K562 (cell line): ENCODE results near the gene RNF141. TPM values are rescaled to one million over a fixed set of nuclear protein-coding genes. Genes with fewer than 3 reads are reported as not detected.

Experiments used
- ATAC-seq: fragments of 200-7000 bp; cut with Tn5 transposase; 3 replicates; pipeline ENCODE4 v1.9.1; 2020; ENCODE audit warnings: moderate library complexity
- BruUV-seq: library from RNA; stranded (reverse); fragments of 400-500 nt; replicated peaks from 2 replicates; lab custom pipeline; 2021; lab: Mats Ljungman, UMichigan
- CTCF ChIA-PET: fragments of 300-600 bp; formaldehyde crosslinking; extraction: SDS; loops from one replicate; lab custom pipeline; 2021; ENCODE audit warnings: low intra/inter-chr PET ratio; lab: Yijun Ruan, JAX
- POLR2A ChIA-PET: fragments of 300-600, 350-650 bp; sonication (Branson Sonifier 250); formaldehyde crosslinking; extraction: SDS; loops from one replicate; lab custom pipeline; 2021; ENCODE audit warnings: antibody characterized with exemption, inconsistent platforms; lab: Yijun Ruan, JAX
- DNase-seq, 4 experiments: peaks; one replicate each; pipeline versions ENCODE4 v3.0.0 to v3.0.0-alpha.2; 2011 to 2018; ENCODE audit warnings: low spot score in 3 of 4, mixed read lengths in 3 of 4; ENCODE audit errors: extremely low read depth in 1 of 4
- FAIRE-seq: peaks from 2 replicates; lab custom pipeline; 2011; peaks lifted over from hg19 to GRCh38; lab: Jason Lieb, UNC
- H2AFZ ChIP-seq: 2 replicates; pipeline ENCODE4 v1.6.0; 2011; ENCODE audit warnings: low read depth, low read length, control low read depth, inconsistent platforms
- H3K27ac ChIP-seq: fragments of 200-600 bp; 3 replicates; pipeline ENCODE4 v1.8.0; 2011; ENCODE audit warnings: low read depth, mild to moderate bottlenecking, control low read depth, inconsistent platforms, low read length, moderate library complexity, mixed read lengths; ENCODE audit errors: extremely low read depth
- H3K27me3 ChIP-seq, 2 experiments: fragments of 300-600 bp in 1 of 2; 2 replicates in 1 of 2; 3 replicates in 1 of 2; pipeline versions ENCODE4 v1.6.0 to v1.8.0; 2011; ENCODE audit warnings: inconsistent platforms in 2 of 2, low read length in 2 of 2, mild to moderate bottlenecking in 1 of 2, mixed read lengths in 1 of 2, moderate library complexity in 1 of 2; ENCODE audit not compliant: control insufficient read depth in 2 of 2, insufficient read depth in 2 of 2
- H3K36me3 ChIP-seq: fragments of 300-600 bp; 3 replicates; pipeline ENCODE4 v1.8.0; 2011; ENCODE audit warnings: mild to moderate bottlenecking, low read length, inconsistent platforms; ENCODE audit not compliant: control insufficient read depth, insufficient read depth
- H3K4me1 ChIP-seq, 2 experiments: fragments of 200-600 bp in 1 of 2; replicated peaks in 1 of 2; 2 replicates in 1 of 2; 3 replicates in 1 of 2; pipeline versions ENCODE4 v1.5.1 to v1.8.0; 2011; ENCODE audit warnings: inconsistent platforms in 2 of 2, low read length in 2 of 2, mild to moderate bottlenecking in 1 of 2, mixed read lengths in 1 of 2, moderate library complexity in 1 of 2; ENCODE audit not compliant: control insufficient read depth in 2 of 2, insufficient read depth in 2 of 2
- H3K4me2 ChIP-seq: 2 replicates; pipeline ENCODE4 v1.6.1; 2011; ENCODE audit warnings: low read length, control low read depth, inconsistent platforms, mixed read lengths; ENCODE audit not compliant: insufficient read depth
- H3K4me3 ChIP-seq: fragments of 200-600 bp; sonication (generic), shearing (Covaris generic); 2 replicates; pipeline ENCODE4 v1.5.1; 2016; ENCODE audit warnings: control low read depth, inconsistent platforms
- H3K79me2 ChIP-seq: fragments of 200-600 bp; 3 replicates; pipeline ENCODE4 v1.8.0; 2011; ENCODE audit warnings: low read length, inconsistent platforms; ENCODE audit not compliant: control insufficient read depth, insufficient read depth
- H3K9ac ChIP-seq, 2 experiments: 2 replicates each; pipeline versions ENCODE4 v1.6.0 to v1.6.1; 2011; ENCODE audit warnings: low read depth in 2 of 2, low read length in 2 of 2, control low read depth in 1 of 2, inconsistent platforms in 1 of 2, mild to moderate bottlenecking in 1 of 2, mixed read lengths in 1 of 2; ENCODE audit not compliant: insufficient read depth in 1 of 2
- H3K9me1 ChIP-seq: one replicate; pipeline ENCODE4 v1.6.0; 2011; ENCODE audit warnings: inconsistent platforms, mild to moderate bottlenecking, low read length, moderate library complexity; ENCODE audit not compliant: control insufficient read depth, insufficient read depth
- H3K9me3 ChIP-seq: replicated peaks from 2 replicates; pipeline ENCODE4 v1.5.1; 2011; ENCODE audit warnings: low read depth, low read length, inconsistent platforms; ENCODE audit not compliant: control insufficient read depth, insufficient read depth
- H4K20me1 ChIP-seq: replicated peaks from 2 replicates; pipeline ENCODE4 v1.6.1; 2011; ENCODE audit warnings: low read length, inconsistent platforms, mixed read lengths; ENCODE audit not compliant: control insufficient read depth, insufficient read depth
- CBX2 ChIP-seq: fragments of 200-600 bp; sonication (generic); IDR thresholded peaks from one replicate; pipeline ENCODE4 v1.6.1; 2012; ENCODE audit warnings: mild to moderate bottlenecking, low read length, inconsistent platforms; ENCODE audit not compliant: insufficient read depth, poor library complexity, severe bottlenecking
- ERF ChIP-seq: fragments of 450-650 bp; formaldehyde crosslinking; IDR thresholded peaks from 2 replicates; pipeline ENCODE4 v1.4.0; 2020; ENCODE audit warnings: mild to moderate bottlenecking, mixed read lengths
- NELFE ChIP-seq: IDR thresholded peaks from 2 replicates; pipeline ENCODE4 v1.6.1; 2011; ENCODE audit warnings: mild to moderate bottlenecking; ENCODE audit not compliant: insufficient read depth, insufficient read length
- NFYB ChIP-seq: IDR thresholded peaks from 2 replicates; pipeline ENCODE4 v1.6.1; 2011; ENCODE audit warnings: mild to moderate bottlenecking, moderate library complexity; ENCODE audit not compliant: insufficient read length; ENCODE audit errors: extremely low read depth
- NR1H2 ChIP-seq: sonication (generic); formaldehyde crosslinking; IDR thresholded peaks from 2 replicates; pipeline ENCODE4 v1.4.0; 2020; ENCODE audit warnings: mild to moderate bottlenecking, missing genetic modification reagents
- NR4A1 ChIP-seq, 2 experiments: fragments of 250-450 bp in 1 of 2; fragments of 450-650 bp in 1 of 2; sonication (Bioruptor Pico) in 1 of 2; IDR thresholded peaks; 2 replicates each; pipeline versions ENCODE4 v1.4.0 to v1.6.1; 2016 to 2020; ENCODE audit warnings: mild to moderate bottlenecking in 2 of 2, missing compliant biosample characterization in 1 of 2, missing genetic modification characterization in 1 of 2, moderate library complexity in 1 of 2
- OTX1 ChIP-seq: fragments of 450-650 bp; formaldehyde crosslinking; IDR thresholded peaks from 2 replicates; pipeline ENCODE4 v1.4.0; 2022; ENCODE audit warnings: mild to moderate bottlenecking
- PURB ChIP-seq: sonication (generic); formaldehyde crosslinking; IDR thresholded peaks from 2 replicates; pipeline ENCODE4 v1.9.0; 2021; ENCODE audit warnings: low read depth, mild to moderate bottlenecking, missing genetic modification reagents
- TFAP4 ChIP-seq: sonication (generic); formaldehyde crosslinking; IDR thresholded peaks from 2 replicates; pipeline ENCODE4 v1.8.0; 2022; ENCODE audit warnings: missing genetic modification reagents, mild to moderate bottlenecking, moderate library complexity, borderline replicate concordance
- THAP12 ChIP-seq: fragments of 250-450 bp; sonication (Bioruptor Pico); IDR thresholded peaks from 2 replicates; pipeline ENCODE4 v1.9.0; 2021; ENCODE audit warnings: mild to moderate bottlenecking, inconsistent platforms
- ZFP91 ChIP-seq: sonication (generic); formaldehyde crosslinking; IDR thresholded peaks from 2 replicates; pipeline ENCODE4 v1.8.0; 2022; ENCODE audit warnings: mild to moderate bottlenecking, missing genetic modification reagents
- ZNF24 ChIP-seq: fragments of 450-650 bp; IDR thresholded peaks from 2 replicates; pipeline ENCODE4 v1.6.1; 2016
- ZNF75A ChIP-seq: fragments of 450-650 bp; formaldehyde crosslinking; IDR thresholded peaks from 2 replicates; pipeline ENCODE4 v1.4.0; 2020; ENCODE audit warnings: mild to moderate bottlenecking
- WGBS: fragments of 100-300 bp; shearing (Covaris generic); methylation state at CpG from one replicate; pipeline ENCODE4 v1.1.6; 2016; ENCODE audit warnings: low coverage, mixed read lengths; ENCODE audit not compliant: insufficient coverage; ENCODE audit errors: missing lambda C conversion rate; 5-methylcytosine and 5-hydroxymethylcytosine counted together
- in situ Hi-C: fragments of 300-500 bp; cut with MboI; formaldehyde crosslinking; loops from 4 replicates; pipeline ENCODE4 v1.15.0; 2018; ENCODE audit warnings: inconsistent platforms, mixed read lengths
- intact Hi-C: fragments of 100-400 bp; cut with micrococcal nuclease; formaldehyde crosslinking; loops from 2 replicates; pipeline ENCODE4 v1.14.2; 2022
- polyA plus RNA-seq, 8 experiments: library from polyadenylated mRNA; depleted of rRNA in 4 of 8; stranded (reverse) in 5 of 8; unstranded in 3 of 8; fragments of >200 nt; fragmentation: Nextera tagmentation in 2 of 8; fragmentation: Illumina TruSeq in 1 of 8; extraction: Ambion mirVana in 2 of 8; extraction: Trizol in 1 of 8; gene quantifications; 2 replicates each; pipeline versions ENCODE4 v1.2.1 to v1.2.3, GENCODE V29; 2011 to 2014; ENCODE audit warnings: inconsistent platforms in 1 of 8, missing spikeins in 1 of 8
- total RNA-seq, 7 experiments: library from RNA; depleted of rRNA in 6 of 7; stranded (reverse); fragments of >200 nt in 6 of 7; fragmentation: Illumina TruSeq in 2 of 7; extraction: Trizol in 2 of 7; gene quantifications; 2 replicates each; pipeline versions ENCODE4 v1.2.1 to v1.2.3, GENCODE V29; 2011 to 2021; ENCODE audit warnings: low replicate concordance in 1 of 7

RNF141 gene
- total and polyA plus RNA-seq, 9 of the 15 experiments (the other 6 are each of a cell fraction or from before 2014, with no cell fraction given) = 9.7 to 51.9 (median 18.9) TPM

- no TSS peak for BruUV-seq
- no peak for DNase-seq
- H3K27ac ChIP-seq = no peak overlapping the region
- no peak overlapping the region for H3K4me2 ChIP-seq
- in situ Hi-C loops = no loop called here
- ChIA-PET POLR2A (interaction anchor here (0.7 kb wide), 1 partner anchor 65 kb away, joined by 3 read pairs; no protein-coding TSS in a partner anchor), CTCF (no interaction called here)
- peaks cover 3% of the 10 kb centered on the region for H3K9me1 ChIP-seq
- intact Hi-C loops = loop anchor here (5.0 kb wide), 1 partner anchor 36 kb away; the partner anchor contains the start of gene AMPD3
- H2AFZ ChIP-seq = no peak overlapping the region
- peaks cover 10 to 16% of the 10 kb centered on the region in 2 experiments; a peak in 4 of 5 replicates for H3K4me1 ChIP-seq
- no peak overlapping the region for H3K4me3 ChIP-seq
- no peak for ATAC-seq
- no peaks in the 10 kb centered on the region for H3K27me3 ChIP-seq
- 98% methylated on average over 17 of the region's 18 CpGs for WGBS
- no peak for TF ChIP-seq NFYB
- TF ChIP-seq THAP12 (CRISPR knock-in tag) = no peak
- no peak for TF ChIP-seq ZNF24
- no peak for TF ChIP-seq NELFE
- no peak for TF ChIP-seq TFAP4
- no peak for TF ChIP-seq NR4A1 (CRISPR knock-in tag; IDR thresholded peaks at IDR 0.05)
- no peak for TF ChIP-seq NR4A1 (tag; IDR thresholded peaks at IDR 0.05)
- TF ChIP-seq OTX1 (CRISPR knock-in tag) = no peak
- TF ChIP-seq ERF = no peak
- TF ChIP-seq NR1H2 = no peak
- TF ChIP-seq PURB (CRISPR knock-in tag) = no peak
- no peak for TF ChIP-seq CBX2
- TF ChIP-seq ZFP91 (CRISPR knock-in tag) = no peak
- TF ChIP-seq ZNF75A (CRISPR knock-in tag) = no peak
- H3K9me3 ChIP-seq = no peaks in the 10 kb centered on the region
- H3K9ac ChIP-seq = no peak overlapping the region; a peak in 1 of 4 replicates
- H3K79me2 ChIP-seq = no peaks in the 10 kb centered on the region
- H3K36me3 ChIP-seq = peaks cover 89% of the 10 kb centered on the region
- FAIRE-seq = no peak
- no peaks in the 10 kb centered on the region; the same call in 1 of the 2 replicates for H4K20me1 ChIP-seq
Observed at GRCh38 chr11:10493041-10493663, 47.8 kb downstream of the RNF141 start.
